VCaP (cell line): ENCODE data around the gene TRMT10B.
A peak's percentile ranks its signal among the peaks of the same experiment; 100 is the strongest.

ENCODE experiments used
- H3K27ac ChIP-seq: fragments of 450-650 bp; 2 replicates; pipeline ENCODE4 v1.5.1; 2017
- TF ChIP-seq, protein P1 (sequence below): fragments of 450-650 bp; conservative IDR thresholded peaks from 2 replicates; pipeline ENCODE4 v1.5.1; 2017; ENCODE audit warnings: mild to moderate bottlenecking, moderate library complexity

TRMT10B gene

DNA sequence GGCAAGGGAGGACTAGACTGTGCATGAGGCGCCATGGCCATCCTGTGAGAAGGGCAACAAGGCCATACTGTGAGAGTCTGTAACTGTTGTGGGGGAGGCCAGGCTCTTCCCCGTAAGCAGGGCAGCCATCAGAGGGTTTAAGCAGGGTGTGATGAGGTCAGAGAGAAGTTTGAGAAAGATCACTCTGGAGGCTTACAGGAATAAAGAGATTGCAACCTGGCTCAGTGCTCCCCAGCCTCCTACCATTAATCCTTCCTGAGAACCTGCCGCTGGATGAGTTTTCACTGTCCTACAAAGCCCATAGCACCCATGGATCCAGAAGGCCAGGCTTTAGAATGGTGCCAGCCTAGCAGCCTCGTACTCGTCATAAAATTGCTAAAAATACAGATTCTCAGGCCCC, 14.4 kb upstream of the TRMT10B start:
- TF ChIP-seq, protein P1, sequence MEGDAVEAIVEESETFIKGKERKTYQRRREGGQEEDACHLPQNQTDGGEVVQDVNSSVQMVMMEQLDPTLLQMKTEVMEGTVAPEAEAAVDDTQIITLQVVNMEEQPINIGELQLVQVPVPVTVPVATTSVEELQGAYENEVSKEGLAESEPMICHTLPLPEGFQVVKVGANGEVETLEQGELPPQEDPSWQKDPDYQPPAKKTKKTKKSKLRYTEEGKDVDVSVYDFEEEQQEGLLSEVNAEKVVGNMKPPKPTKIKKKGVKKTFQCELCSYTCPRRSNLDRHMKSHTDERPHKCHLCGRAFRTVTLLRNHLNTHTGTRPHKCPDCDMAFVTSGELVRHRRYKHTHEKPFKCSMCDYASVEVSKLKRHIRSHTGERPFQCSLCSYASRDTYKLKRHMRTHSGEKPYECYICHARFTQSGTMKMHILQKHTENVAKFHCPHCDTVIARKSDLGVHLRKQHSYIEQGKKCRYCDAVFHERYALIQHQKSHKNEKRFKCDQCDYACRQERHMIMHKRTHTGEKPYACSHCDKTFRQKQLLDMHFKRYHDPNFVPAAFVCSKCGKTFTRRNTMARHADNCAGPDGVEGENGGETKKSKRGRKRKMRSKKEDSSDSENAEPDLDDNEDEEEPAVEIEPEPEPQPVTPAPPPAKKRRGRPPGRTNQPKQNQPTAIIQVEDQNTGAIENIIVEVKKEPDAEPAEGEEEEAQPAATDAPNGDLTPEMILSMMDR: no peak
- no peak overlapping the region for H3K27ac ChIP-seq

DNA sequence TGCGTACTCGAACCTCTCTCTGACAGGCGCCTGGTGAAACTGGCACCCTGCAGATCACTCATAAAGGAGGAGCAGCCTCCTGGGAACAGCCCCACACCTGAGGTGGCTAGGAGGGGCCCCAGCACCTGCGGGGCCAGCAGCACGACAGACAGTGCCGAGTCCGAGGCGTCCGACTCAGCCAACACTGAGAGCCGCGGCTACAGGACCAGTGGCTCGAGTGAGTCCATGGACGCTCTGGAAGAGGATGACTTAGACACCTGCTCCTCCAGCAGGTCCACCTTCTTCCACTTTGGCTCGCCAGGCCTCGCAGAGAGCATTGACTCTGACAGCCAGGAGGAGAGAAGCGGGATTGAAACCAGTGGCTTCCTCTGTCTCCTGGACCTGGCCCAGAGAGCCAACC, 13.5 kb upstream of the TRMT10B start:
- H3K27ac ChIP-seq: no peak overlapping the region
- TF ChIP-seq, protein P1: no peak

DNA sequence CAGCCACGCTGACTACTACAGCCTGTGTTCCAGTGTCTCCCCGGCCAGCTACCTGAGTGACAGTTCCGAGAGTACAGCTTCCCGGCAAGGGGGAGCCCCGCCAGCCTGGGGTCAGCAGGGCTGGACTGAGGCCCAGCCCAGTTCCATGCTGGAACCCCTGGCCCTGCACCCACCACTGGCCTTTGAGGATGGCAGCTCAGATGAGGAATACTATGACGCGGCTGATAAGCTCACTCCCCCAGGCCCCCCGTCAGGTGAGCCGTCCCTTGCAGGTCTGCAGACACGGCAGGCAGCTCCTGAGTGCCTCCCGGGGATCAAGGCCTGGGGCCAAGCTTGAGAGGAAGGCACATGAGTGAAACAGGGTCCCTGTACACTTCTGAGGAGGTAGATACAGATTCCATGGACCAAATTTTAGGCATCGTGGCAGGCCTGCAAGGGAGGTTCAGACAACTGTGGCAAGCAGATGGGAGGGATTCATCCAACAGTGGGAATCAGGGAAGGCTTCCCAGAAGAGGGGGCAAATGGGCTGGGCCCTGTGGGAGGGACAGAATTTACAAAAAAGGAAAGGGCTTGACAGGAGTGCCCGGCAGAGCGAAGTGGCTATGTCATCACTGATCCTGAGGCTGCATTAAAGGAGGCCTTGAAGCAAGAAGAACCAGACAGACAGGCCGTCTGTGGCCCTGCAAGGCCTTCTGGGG, 12.8 kb upstream of the TRMT10B start:
- no peak overlapping the region for H3K27ac ChIP-seq
- TF ChIP-seq, protein P1: no peak

DNA sequence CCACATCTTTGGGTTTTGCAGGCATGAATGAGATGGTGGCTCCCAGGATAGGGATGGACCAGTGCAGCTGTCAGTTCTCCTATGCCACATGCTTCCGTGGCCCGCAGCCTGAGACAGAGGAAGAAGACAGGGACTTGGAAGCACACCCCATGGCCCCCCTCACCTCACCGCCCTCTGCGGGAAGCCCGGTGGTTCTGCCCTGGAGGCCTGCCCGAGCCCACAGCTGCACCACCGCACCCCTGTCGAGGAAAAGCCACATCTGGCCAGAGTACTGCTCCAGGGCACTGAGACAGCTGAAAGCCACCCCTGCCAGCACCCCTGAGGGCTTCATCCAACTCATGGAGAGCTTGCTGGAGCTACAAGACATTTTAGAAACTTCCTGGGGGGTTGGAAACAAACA, 7.6 kb upstream of the TRMT10B start:
- TF ChIP-seq, protein P1: no peak
- peak overlapping the region; percentile 52 for H3K27ac ChIP-seq

DNA sequence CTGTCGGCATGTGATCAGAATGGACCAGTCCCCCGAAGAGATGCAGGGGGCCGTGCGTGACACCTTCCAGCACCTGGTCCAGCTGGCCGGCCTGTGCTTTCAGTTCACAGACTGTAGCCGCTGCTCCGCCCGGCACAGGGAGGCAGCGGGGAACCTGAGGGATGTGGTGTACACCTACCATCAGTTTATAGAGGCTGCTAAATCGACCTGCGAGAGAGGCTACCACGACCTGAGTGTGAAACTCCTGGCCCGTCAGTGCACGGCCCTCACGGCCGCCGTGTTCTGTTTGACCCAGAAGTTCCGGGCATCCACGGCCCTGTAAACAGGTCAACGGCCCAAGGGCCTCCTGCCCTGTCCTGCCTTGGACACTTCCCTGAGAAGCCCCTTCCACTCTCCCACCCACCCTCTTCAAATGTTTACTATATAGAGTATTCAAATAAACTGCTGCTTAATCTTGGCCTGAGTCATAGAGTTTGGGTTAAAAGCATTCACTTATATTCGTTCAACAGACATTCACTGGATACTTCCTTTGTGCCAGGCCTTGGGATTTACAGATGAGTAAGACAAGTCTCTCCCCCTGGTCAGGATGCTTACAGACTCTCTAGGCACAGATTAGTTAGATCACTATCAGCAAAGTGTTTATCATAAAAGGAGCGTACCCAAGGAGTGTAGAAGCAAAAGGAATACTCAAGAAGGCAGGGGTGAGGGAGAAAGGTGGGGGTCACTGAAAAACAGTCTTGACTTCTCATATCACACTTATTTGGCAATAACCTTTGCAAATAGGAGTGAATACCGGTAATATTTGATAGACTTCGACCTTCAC, 6.9 kb upstream of the TRMT10B start:
- TF ChIP-seq, protein P1: no peak
- peak overlapping the region; percentile 52 for H3K27ac ChIP-seq

DNA sequence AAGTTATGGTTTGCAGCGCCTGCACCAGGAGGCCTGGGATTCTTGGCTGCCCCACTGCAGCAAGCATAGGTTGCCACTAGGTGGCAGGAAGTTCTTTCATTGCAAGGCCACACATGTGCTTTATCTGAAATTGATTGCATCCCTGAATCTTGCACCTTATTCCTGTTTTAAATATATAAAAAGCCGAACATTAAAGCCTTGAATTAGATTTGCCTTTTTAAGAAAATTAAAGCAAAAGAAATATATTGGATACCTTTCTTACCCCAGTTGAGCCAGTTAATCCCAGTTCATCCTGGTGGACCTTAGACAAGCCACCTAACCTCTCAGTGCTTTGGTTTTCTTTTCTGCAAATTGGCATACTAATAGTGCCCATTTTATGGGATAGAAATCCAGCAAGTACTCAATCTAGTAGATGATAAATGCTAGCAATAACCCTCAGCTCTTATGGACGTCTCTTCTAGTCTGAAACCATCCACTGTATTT, 6.3 kb upstream of the TRMT10B start:
- TF ChIP-seq, protein P1: peak; percentile 98
- peak overlapping the region; percentile 52 for H3K27ac ChIP-seq

DNA sequence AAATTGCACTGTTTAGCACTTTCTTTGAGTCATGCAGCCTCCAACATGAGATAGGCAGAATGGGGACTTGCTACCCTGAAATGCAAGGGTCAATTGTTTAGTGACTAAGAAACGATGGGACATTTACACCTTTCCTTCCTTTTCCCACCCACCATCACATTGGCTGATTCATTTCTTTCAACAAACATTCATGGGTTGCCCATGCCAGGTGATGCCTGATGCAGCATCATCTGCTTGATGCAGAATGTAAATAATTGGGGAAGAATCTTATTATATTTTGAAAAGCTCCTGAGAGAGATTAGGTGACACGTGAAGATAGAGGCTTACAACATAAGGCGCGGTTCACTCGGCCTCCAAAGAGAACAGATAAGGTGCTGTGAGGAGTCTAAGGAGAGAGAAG, 4.5 kb upstream of the TRMT10B start:
- TF ChIP-seq, protein P1: no peak
- H3K27ac ChIP-seq: no peak overlapping the region
